ENCODE measurements around the gene SLC35F1.

- TF ChIP-seq CTCF (IDR thresholded peaks at IDR 0.05; ENCODE audit: low read depth, low read length) (no peak), EZH2phosphoT487 (IDR thresholded peaks at IDR 0.05; ENCODE audit: low read depth) (no peak)
Measured at GRCh38 chr6:118316796-118317384, 409.8 kb downstream of the SLC35F1 start.
